Effector memory CD8-positive, alpha-beta T cell (primary cell): Measurements from ENCODE around the gene ARHGDIA.

Experiments
- ATAC-seq: fragments of 150-1000 bp; cut with Tn5 transposase; replicated peaks from 2 replicates; pipeline ENCODE4 v1.10.0; 2021; ENCODE audit warnings: mild to moderate bottlenecking, moderate library complexity
- DNase-seq, 3 experiments: peaks; one replicate each; pipeline ENCODE4 v3.0.0; 2021
- H3K27ac Mint-ChIP-seq, 2 donors: one replicate each; pipeline ENCODE4 v1.8.0; 2022; ENCODE audit warnings: mild to moderate bottlenecking in 2 of 2, mixed read lengths in 2 of 2, moderate library complexity in 2 of 2
- H3K27me3 Mint-ChIP-seq, 2 donors: one replicate each; pipeline ENCODE4 v1.8.0; 2022; ENCODE audit warnings: mixed read lengths in 2 of 2
- H3K36me3 Mint-ChIP-seq: one replicate; pipeline ENCODE4 v1.8.0; 2022; ENCODE audit warnings: mild to moderate bottlenecking, moderate library complexity, mixed read lengths; ENCODE audit not compliant: insufficient read depth
- H3K4me1 Mint-ChIP-seq, 2 donors: one replicate each; pipeline ENCODE4 v1.8.0; 2022; ENCODE audit warnings: low read depth in 2 of 2, mixed read lengths in 2 of 2
- H3K4me3 Mint-ChIP-seq, 2 donors: one replicate each; pipeline ENCODE4 v1.8.0; 2022; ENCODE audit warnings: mild to moderate bottlenecking in 2 of 2, mixed read lengths in 2 of 2, moderate library complexity in 2 of 2
- H3K9me3 Mint-ChIP-seq, 2 donors: one replicate each; pipeline ENCODE4 v1.8.0; 2022; ENCODE audit warnings: mixed read lengths in 2 of 2

The ARHGDIA gene

DNA sequence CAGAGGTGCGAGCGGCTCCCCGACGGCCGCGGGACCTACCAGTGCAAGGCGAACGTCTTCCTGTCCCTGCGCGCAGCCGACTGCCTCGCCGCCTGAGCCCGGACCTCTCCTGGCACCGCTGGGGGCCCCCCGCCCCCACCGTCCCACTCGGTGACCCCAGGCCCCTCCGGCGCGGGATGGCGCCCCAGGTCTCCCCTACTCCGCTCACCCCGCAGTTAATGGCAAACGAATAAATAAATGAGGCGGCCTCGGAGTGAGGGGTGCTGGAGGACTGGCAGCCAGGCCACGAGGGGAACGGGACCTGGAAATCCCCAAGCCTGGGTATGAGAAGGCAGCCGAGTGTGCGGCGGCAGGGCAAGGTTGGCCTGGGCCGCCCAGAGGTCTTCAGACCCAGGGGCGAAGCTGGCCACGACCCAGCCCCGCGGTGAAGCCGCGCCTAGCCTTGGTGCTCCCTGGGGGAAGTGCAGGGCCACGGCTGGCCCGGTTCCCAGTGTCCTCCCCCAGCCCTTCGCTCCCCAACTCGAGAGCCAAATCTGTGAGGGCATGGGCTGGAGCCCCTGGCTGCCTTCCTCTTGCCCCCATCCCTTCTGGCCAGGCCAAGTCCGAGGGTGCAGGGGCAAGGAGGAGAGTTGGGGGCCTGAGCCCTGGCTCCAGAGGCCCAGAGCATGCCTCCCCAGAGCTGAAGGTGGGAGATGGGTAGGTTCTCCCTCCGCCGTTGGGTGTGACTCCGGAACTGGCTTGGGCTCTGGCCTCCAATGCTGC is 31.7 kb upstream of the ARHGDIA start:
- Mint-ChIP-seq H3K36me3 (peaks cover 19% of the 10 kb centered on the region), H3K4me1 (peaks cover 0 to 7% of the 10 kb centered on the region in 2 donors), H3K27me3 (peaks cover 8 to 12% of the 10 kb centered on the region in 2 donors), H3K9me3 (no peaks in the 10 kb centered on the region), H3K4me3 (no peak overlapping the region), H3K27ac (no peak overlapping the region)
- DNase-seq (no peak), ATAC-seq (peak; percentile 52)

DNA sequence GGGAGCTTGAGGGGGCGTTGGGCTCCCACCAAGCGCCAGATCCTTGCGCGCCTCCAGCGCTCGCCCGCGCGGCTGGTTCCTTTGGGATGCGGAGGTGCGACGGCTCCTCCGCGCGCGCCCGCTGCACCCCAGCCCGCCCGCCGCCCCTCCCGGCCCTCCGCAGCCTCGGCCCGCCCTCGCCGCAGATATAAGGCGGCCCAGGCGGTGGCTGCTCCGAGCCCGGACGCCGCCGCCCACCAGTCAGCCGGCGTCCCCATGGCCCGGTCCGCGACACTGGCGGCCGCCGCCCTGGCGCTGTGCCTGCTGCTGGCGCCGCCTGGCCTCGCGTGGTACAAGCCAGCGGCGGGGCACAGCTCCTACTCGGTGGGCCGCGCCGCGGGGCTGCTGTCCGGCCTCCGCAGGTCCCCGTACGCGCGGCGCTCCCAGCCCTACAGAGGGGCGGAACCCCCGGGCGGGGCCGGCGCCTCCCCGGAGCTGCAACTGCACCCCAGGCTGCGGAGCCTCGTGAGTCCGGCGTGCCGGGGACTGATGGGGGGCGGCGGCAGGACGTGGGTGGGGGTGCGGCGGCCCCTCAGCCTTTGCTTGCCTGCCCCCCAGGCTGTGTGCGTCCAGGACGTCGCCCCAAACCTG is 31.0 kb upstream of the ARHGDIA start, which contains the start of gene NPB:
NPB (plus strand) TSS at position 216 of the 630 bp plus-strand sequence; CDS start at position 256, 40 bp downstream.
- peaks cover 0 to 7% of the 10 kb centered on the region in 2 donors for H3K4me1 Mint-ChIP-seq
- DNase-seq = no peak
- peaks cover 8 to 12% of the 10 kb centered on the region in 2 donors for H3K27me3 Mint-ChIP-seq
- peak within 1 kb of the TSS; percentile 9 to 21 for H3K4me3 Mint-ChIP-seq
- peak; percentile 76 for ATAC-seq
- no peak within 1 kb of the TSS for H3K27ac Mint-ChIP-seq
- peaks cover 25% of the 10 kb centered on the region for H3K36me3 Mint-ChIP-seq
- H3K9me3 Mint-ChIP-seq = no peaks in the 10 kb centered on the region

DNA sequence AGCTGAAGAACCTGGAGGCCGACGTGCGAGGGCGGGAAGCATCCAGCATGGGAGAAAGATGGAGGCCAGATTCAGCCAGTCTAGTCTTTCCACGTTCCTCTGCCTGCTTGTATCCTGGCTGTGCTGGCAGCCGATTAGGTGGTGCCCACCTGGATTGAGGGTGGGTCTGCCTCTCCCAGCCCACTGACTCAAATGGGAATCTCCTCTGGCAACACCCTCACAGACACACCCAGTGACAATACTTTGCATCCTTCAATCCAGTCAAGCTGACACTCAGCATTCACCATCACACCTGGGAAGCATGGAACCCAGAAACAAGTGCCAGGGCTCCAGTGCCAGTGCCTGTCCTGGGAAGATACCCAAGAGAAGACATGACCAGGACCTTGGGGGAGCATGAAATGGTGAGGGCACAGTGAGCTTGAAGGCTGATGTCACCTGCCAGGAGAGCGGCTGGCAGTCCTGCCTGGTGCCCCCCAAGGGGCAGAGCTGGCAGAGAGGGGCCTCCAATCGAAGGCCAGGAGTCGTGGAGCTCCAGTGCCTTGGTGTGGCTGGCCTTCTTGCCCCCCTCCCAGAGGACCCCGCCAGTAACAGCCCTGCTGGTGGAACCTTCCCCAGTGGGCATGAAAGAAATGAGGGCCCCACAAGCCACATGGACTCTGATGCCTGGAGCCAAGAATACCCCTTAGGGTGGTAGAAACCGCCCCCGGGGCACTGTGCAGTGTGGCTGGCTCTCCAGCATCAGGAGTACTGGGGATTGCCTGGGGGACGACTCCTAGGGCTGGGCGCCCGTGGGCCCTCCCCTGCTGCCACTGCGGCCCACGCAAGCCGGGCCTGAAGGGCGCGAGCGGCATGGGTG is 30.3 kb upstream of the ARHGDIA start:
- H3K36me3 Mint-ChIP-seq = peaks cover 32% of the 10 kb centered on the region
- H3K9me3 Mint-ChIP-seq = no peaks in the 10 kb centered on the region
- no peak for DNase-seq
- peak overlapping the region; percentile 9 to 21 for H3K4me3 Mint-ChIP-seq
- no peak overlapping the region for H3K27ac Mint-ChIP-seq
- peaks cover 0 to 7% of the 10 kb centered on the region in 2 donors for H3K4me1 Mint-ChIP-seq
- ATAC-seq = peak; percentile 20
- H3K27me3 Mint-ChIP-seq = peaks cover 8 to 12% of the 10 kb centered on the region in 2 donors

DNA sequence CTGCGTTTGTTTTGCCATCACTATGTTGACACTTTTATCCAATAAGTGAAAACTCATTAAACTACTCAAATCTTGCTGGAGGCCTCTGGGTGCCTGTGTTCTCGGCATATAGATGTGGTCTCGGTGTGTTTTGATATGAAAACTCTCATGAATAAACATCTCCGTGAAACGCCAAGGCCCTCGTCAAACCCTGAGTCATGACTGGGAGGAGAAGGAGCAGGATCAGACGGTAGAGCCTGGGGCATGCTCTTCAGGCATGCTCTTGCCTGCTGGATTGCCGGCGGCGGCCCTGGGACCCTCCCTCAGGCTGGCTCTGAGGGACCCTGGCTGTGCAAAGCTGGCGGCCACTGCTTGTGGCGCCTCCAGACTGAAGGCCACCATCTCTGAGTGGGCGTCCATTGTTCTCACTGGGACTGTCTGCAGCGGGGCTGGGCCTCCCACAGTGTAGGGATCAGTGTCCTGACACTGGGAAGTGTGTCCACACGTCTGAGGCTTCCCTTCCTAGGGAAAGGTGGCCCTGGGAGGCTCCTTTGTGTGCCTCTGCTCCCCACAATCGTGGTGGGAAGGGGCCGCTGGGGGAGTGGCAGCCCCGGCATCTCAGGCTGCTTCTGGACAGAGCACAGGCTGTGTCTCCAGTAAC is 29.2 kb upstream of the ARHGDIA start:
- ATAC-seq = no peak
- peaks cover 42% of the 10 kb centered on the region for H3K36me3 Mint-ChIP-seq
- H3K4me3 Mint-ChIP-seq = peak overlapping the region in 1 of 2 donors; percentile 9
- no peaks in the 10 kb centered on the region for H3K9me3 Mint-ChIP-seq
- peaks cover 0 to 7% of the 10 kb centered on the region in 2 donors for H3K4me1 Mint-ChIP-seq
- peaks cover 8 to 12% of the 10 kb centered on the region in 2 donors for H3K27me3 Mint-ChIP-seq
- DNase-seq = no peak
- H3K27ac Mint-ChIP-seq = no peak overlapping the region

DNA sequence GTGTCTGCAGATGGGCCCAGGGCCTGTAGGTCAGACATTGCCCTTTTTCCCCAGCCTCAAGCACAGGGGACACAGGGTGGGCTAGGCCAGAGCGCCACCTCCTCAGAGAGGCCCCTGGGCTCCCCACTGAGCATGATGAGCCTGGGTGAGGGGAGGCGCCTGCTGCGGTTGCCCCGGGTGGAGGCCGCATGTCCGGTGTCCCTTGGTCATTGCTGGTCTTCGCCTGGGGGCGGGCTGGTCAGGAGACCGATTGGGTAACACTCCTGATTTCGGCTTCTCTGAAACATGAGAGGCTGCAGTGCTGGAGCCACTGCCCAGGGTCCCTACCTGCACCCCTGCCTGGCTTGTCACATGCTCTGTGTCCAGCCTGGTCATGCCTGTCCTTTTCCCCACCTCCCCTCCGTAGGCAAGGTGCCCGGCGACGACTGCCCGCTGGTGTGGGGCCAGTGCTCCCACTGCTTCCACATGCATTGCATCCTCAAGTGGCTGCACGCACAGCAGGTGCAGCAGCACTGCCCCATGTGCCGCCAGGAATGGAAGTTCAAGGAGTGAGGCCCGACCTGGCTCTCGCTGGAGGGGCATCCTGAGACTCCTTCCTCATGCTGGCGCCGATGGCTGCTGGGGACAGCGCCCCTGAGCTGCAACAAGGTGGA is 28.5 kb upstream of the ARHGDIA start:
- Mint-ChIP-seq H3K36me3 (peaks cover 48% of the 10 kb centered on the region), H3K27me3 (peaks cover 8 to 12% of the 10 kb centered on the region in 2 donors), H3K9me3 (no peaks in the 10 kb centered on the region), H3K4me3 (no peak overlapping the region), H3K27ac (no peak overlapping the region), H3K4me1 (peaks cover 0 to 7% of the 10 kb centered on the region in 2 donors)
- no peak for ATAC-seq
- DNase-seq = no peak

DNA sequence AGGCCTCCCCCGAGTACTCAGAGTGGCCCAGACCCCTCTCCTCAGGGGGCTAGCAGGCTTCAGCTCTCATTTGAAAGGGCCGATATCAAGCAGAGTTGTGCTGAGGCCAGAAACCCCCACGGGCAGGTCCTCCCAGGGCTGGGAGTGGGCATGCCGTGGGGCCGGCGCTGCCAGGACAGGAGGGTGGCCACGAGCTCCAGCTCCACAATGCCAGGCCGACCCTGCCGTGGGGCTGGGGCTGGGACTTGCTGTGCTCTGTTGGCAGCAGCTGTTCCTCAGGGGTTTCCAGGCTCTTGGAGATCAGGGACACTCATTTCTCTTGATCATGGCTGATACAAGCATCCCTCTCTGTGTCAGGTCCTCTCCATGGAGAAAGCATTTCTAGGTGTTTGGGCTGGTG is 27.7 kb upstream of the ARHGDIA start:
- no peak for ATAC-seq
- Mint-ChIP-seq H3K27ac (no peak overlapping the region), H3K4me3 (no peak overlapping the region), H3K9me3 (no peaks in the 10 kb centered on the region), H3K27me3 (peaks cover 8 to 12% of the 10 kb centered on the region in 2 donors), H3K36me3 (peaks cover 53% of the 10 kb centered on the region), H3K4me1 (peaks cover 0 to 7% of the 10 kb centered on the region in 2 donors)
- no peak for DNase-seq

DNA sequence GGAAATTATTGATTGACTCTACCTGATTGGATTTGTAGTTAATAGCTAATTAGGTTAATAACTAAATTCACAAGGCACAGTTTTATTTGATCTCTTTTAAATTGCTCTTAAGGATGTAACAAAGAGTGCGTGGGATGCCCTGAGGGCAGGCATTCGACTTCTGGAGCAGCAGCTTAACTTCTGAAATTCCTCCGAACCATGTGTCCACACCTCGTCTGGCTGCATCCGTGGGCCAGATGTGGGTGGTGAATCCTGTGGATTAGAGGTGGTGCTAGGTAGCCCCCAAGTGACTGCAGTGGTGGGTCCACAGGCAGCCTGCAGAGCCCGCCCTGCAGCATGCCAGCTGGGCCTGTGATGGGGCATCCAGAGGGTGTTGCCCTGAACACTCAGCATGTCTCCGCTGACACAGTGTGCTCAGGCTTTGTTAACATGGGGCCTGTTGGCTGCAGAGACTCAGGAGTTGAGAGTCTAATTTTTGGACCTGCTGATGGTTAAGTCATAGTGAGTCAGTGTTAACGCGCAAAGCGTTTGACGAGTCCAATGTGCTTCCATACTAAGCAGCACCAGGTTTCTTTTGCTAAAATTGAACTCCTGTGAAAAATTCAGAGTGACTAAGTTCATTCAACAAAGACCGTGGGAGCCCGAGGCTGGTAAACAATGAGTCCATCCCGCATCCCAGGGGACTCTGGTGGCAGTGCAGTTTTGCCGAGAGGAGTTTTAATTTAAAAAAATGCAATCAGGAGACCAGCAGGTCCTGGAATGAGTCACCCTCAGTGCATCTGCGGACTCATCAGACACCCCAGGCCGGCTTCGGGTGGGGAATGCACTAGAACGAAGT is 27.1 kb upstream of the ARHGDIA start:
- Mint-ChIP-seq H3K36me3 (peaks cover 49% of the 10 kb centered on the region), H3K4me3 (no peak overlapping the region), H3K27me3 (peaks cover 8 to 12% of the 10 kb centered on the region in 2 donors), H3K9me3 (no peaks in the 10 kb centered on the region), H3K27ac (no peak overlapping the region), H3K4me1 (peaks cover 0 to 7% of the 10 kb centered on the region in 2 donors)
- ATAC-seq (no peak), DNase-seq (no peak)

DNA sequence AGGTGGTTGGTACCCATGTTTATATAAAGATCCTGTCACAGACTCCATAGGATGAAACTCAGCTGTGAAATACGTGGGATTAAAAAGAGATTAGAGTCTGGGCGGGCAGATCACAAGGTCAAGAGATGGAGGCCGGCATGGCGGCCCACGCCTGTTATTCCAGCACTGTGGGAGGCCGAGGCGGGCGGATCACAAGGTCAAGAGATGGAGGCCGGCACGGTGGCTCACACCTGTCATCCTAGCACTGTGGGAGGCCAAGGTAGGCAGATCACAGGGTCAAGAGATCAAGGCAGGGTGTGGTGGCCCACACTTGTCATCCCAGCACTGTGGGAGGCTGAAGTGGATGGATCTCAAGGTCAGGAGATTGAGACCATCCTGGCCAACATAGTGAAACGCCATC is 24.3 kb upstream of the ARHGDIA start:
- H3K4me1 Mint-ChIP-seq = peaks cover 0 to 3% of the 10 kb centered on the region in 2 donors
- no peak for DNase-seq
- H3K27me3 Mint-ChIP-seq = peaks cover 0 to under 1% of the 10 kb centered on the region in 2 donors
- no peak for ATAC-seq
- H3K36me3 Mint-ChIP-seq = peaks cover 69% of the 10 kb centered on the region
- H3K9me3 Mint-ChIP-seq = no peaks in the 10 kb centered on the region
- H3K27ac Mint-ChIP-seq = peak overlapping the region in 1 of 2 donors; percentile 53
- no peak overlapping the region for H3K4me3 Mint-ChIP-seq

DNA sequence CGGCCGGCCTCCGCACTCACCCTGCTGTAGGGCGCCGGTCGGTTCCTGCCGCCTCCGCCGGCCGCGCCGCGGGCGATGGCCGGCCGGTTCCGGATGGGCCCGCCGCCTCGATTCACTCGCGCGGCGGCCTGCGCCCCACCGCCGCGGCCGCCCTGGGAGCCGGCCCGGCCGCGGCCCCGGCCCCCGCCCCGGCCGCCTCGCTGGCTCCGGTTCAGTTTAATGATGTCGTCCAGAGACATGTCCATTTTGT is 20.1 kb upstream of the ARHGDIA start:
- no peaks in the 10 kb centered on the region for H3K9me3 Mint-ChIP-seq
- peak overlapping the region; percentile 91 to 93 for H3K4me3 Mint-ChIP-seq
- peaks cover 4 to 11% of the 10 kb centered on the region in 2 donors for H3K4me1 Mint-ChIP-seq
- H3K27me3 Mint-ChIP-seq = no peaks in the 10 kb centered on the region
- DNase-seq = no peak
- H3K36me3 Mint-ChIP-seq = peaks cover 79% of the 10 kb centered on the region
- ATAC-seq = peak; percentile 6
- H3K27ac Mint-ChIP-seq = peak overlapping the region; percentile 97

DNA sequence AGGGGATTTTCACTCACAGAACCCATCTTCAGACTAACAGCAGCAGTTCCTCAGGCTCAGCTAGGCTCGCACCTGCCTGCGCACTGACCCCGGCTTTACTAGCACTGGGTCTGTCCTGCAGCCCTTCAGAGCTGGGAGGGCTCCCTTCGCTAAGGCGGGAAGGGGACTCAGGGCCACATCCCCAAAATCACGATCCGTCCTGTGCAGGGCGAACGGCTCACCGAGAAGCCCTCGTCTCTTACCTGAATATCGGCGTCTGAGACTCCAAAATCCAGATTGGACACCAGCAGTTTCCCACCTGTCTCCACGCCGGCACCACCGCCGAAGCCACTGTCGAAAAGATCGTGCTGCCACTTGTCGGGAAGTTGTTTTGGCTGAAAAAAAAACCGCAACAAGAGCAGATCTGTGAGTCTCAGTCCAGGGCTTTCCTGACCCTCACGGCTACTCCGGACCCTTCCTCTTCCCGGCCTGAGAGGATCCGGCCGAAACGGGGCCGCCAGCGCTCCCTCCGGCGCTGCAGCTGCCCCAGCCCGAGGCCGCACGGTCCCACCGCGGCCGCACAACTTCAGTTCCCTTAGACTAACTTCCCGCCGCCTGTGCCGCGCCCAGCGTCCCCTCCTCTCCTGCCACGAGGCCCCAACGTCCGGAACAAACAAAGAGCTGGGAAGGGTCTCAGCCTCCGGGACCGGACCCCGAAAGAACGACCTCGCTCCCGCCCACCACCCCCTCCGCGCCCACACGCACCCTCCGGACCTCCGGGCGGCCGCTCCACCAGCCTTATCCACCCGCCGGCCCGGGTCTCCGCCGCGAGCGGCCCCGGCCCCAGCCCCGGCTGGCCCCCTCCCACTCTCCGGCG is 19.5 kb upstream of the ARHGDIA start:
- Mint-ChIP-seq H3K9me3 (no peaks in the 10 kb centered on the region), H3K27ac (peak overlapping the region; percentile 97), H3K27me3 (no peaks in the 10 kb centered on the region), H3K4me1 (peaks cover 4 to 13% of the 10 kb centered on the region in 2 donors), H3K4me3 (peak overlapping the region; percentile 91 to 93), H3K36me3 (peaks cover 73% of the 10 kb centered on the region)
- ATAC-seq (no peak), DNase-seq (no peak)

DNA sequence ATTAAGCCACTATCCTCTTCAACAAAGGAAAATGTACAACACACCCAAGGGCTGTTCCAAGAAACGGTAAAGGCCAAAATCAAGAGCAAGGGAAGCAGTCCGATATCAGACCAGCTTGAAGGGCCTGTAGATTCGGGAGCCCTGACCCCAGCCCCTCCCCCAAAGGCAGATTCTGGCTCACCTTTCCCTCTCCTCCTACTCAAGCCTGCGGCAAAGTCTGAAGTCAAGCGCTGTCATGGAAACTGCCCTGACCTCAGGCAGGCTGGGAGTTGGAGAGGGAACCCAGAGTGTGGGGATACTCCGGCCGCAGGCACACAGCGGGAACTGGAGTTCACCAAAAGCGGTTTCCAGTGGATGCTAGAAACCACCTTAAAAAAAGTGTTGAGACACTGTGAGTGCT is 18.5 kb upstream of the ARHGDIA start:
- H3K36me3 Mint-ChIP-seq = peaks cover 75% of the 10 kb centered on the region
- DNase-seq (no peak), ATAC-seq (no peak)
- H3K27me3 Mint-ChIP-seq = no peaks in the 10 kb centered on the region
- H3K9me3 Mint-ChIP-seq = no peaks in the 10 kb centered on the region
- peak overlapping the region; percentile 97 for H3K27ac Mint-ChIP-seq
- peak overlapping the region; percentile 91 to 93 for H3K4me3 Mint-ChIP-seq
- peaks cover 4 to 17% of the 10 kb centered on the region in 2 donors for H3K4me1 Mint-ChIP-seq
